Measurements from ENCODE around the gene SP2.

Gene SP2

GRCh38 chr17:47949197-47949759 is 53.2 kb downstream of the SP2 start:
- DNase-seq (ENCODE audit: low read depth) = peak; percentile 72

GRCh38 chr17:47949946-47950345 is 53.9 kb downstream of the SP2 start:
- DNase-seq (ENCODE audit: low read depth) = no peak

- no peak for DNase-seq (ENCODE audit: low read depth)
Observed at GRCh38 chr17:47950448-47950847, 54.4 kb downstream of the SP2 start.

- no peak for DNase-seq (ENCODE audit: low read depth)
Observed at GRCh38 chr17:47952171-47953021, 56.4 kb downstream of the SP2 start.

GRCh38 chr17:47953909-47954308 is 57.9 kb downstream of the SP2 start:
- DNase-seq (ENCODE audit: low read depth) = no peak

- no peak for DNase-seq (ENCODE audit: low read depth)
Observed at GRCh38 chr17:47955497-47956461, 59.7 kb downstream of the SP2 start.

- DNase-seq (ENCODE audit: low read depth) = no peak
Observed at GRCh38 chr17:47956791-47957590, 61.0 kb downstream of the SP2 start.

- DNase-seq (ENCODE audit: low read depth) = no peak
Observed at GRCh38 chr17:47957591-47958490, 61.8 kb downstream of the SP2 start, which contains the start of gene PRR15L. Gene PRR15L (minus strand): TSS chr17:47957883. CDS start chr17:47953234, 4,649 bp downstream.

- DNase-seq (ENCODE audit: low read depth) = no peak
Observed at GRCh38 chr17:47959825-47960655, 64.0 kb downstream of the SP2 start.

GRCh38 chr17:47961406-47961805 is 65.4 kb downstream of the SP2 start:
- DNase-seq (ENCODE audit: low read depth) = no peak

- no peak for DNase-seq (ENCODE audit: low read depth)
Observed at GRCh38 chr17:47962901-47963300, 66.9 kb downstream of the SP2 start.

- no peak for DNase-seq (ENCODE audit: low read depth)
Observed at GRCh38 chr17:47964856-47965255, 68.8 kb downstream of the SP2 start.

GRCh38 chr17:47966079-47966519 is 70.1 kb downstream of the SP2 start:
- no peak for DNase-seq (ENCODE audit: low read depth)

- DNase-seq (ENCODE audit: low read depth) = no peak
Observed at GRCh38 chr17:47967607-47968252, 71.7 kb downstream of the SP2 start.

GRCh38 chr17:47968836-47969235 is 72.8 kb downstream of the SP2 start:
- DNase-seq (ENCODE audit: low read depth) = no peak

- DNase-seq (ENCODE audit: low read depth) = no peak
Observed at GRCh38 chr17:47969930-47970724, 74.1 kb downstream of the SP2 start.

- peak; percentile 98 for DNase-seq (ENCODE audit: low read depth)
Observed at GRCh38 chr17:47970725-47971499, 74.9 kb downstream of the SP2 start, which contains the start of gene CDK5RAP3. Gene CDK5RAP3 (plus strand): TSS chr17:47971113. CDS start chr17:47971147, 34 bp downstream.
